Peyer's patch (tissue), 4 donors: Measurements from ENCODE around the gene RAP1A. TPM values are rescaled to one million over a fixed set of nuclear protein-coding genes. Genes with fewer than 3 reads are reported as not detected.
A peak's percentile ranks its signal among the peaks of the same experiment; 100 is the strongest.

Experiments used
- DNase-seq, 3 donors: peaks; one replicate each; pipeline ENCODE4 v3.0.0-alpha.2; 2017 to 2019
- H3K27ac ChIP-seq, 4 donors: fragments of 200-600 bp; sonication (generic); one replicate each; pipeline ENCODE4 v1.5.1; 2016 to 2019
- H3K27me3 ChIP-seq, 2 donors: fragments of 200-600 bp; sonication (generic); one replicate each; pipeline ENCODE4 v1.5.1; 2019
- H3K36me3 ChIP-seq, 3 donors: fragments of 200-600 bp; sonication (generic); one replicate each; pipeline ENCODE4 v1.5.1; 2016 to 2019
- H3K4me1 ChIP-seq, 4 donors: fragments of 200-600 bp; sonication (generic); one replicate each; pipeline ENCODE4 v1.5.1; 2016 to 2019
- H3K4me3 ChIP-seq, 4 donors: fragments of 200-600 bp; sonication (generic); 1 replicate in 3 of 4; 2 replicates in 1 of 4; pipeline ENCODE4 v1.5.1; 2016 to 2019; ENCODE audit warnings: mild to moderate bottlenecking in 1 of 4
- H3K9me3 ChIP-seq, 4 donors: fragments of 200-600 bp; sonication (generic); one replicate each; pipeline ENCODE4 v1.5.1; 2016 to 2019; ENCODE audit warnings: mild to moderate bottlenecking in 1 of 4
- POLR2A ChIP-seq, 2 donors: fragments of 450-650 bp; IDR thresholded peaks; one replicate each; pipeline ENCODE4 v1.5.1; 2017; ENCODE audit warnings: antibody characterized with exemption in 2 of 2, mild to moderate bottlenecking in 2 of 2, moderate library complexity in 2 of 2
- total RNA-seq, 4 donors: library from RNA; depleted of rRNA; stranded (reverse); fragments of >200 nt; gene quantifications; one replicate each; pipeline ENCODE4 v1.1.0, GENCODE V29; 2016
- TF ChIP-seq, protein P1 (sequence below), 6 experiments: fragments of 450-650 bp in 4 of 6; fragments of 200-600 bp in 2 of 6; sonication (generic) in 1 of 6; IDR thresholded peaks; one replicate each; pipeline ENCODE4 v1.5.1; 2017 to 2019; ENCODE audit warnings: antibody characterized with exemption in 6 of 6, mild to moderate bottlenecking in 3 of 6, moderate library complexity in 1 of 6

RAP1A gene
- 10 to 100 TPM; 16.5 to 66.0 (median 46.2) TPM for total RNA-seq

DNA sequence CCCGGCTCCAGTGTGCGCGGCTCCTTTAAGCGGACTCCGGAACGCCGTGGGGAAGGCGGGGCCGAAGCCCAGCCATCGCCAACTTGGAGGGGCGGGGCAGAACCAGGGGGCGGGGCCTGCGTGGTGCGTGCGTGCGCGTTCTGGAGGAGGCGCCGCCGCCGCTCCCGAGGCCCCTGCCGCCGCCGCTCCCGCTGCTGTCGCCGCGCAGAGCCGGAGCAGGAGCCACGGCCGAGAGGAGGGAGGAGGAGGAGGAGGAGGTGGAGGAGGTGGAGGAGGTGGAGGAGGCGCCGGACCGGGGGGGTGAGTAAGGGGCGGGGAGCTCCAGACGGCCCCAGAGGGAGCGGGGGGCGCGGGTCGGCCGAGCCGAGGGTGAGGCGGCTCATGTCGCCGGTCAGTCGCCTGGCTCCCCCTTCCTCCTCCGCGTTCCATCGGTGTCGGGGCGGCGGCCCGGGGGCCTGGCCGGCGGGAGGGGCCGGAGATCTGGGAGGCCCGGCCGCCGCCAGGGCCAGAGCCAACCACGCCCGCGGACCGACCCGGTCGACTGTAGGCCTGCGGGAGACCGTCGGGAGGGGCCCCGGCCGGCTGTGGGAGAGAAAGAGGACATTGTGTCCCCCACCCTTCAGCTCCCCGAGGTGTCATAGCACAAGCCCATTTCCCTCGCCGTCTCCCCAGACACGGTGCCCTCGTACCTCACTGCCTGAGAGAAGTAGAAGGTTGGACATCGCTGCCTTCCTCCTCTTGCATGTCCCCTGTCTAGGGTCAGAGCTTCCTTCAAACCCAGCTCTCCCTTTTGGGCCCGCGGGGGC is at the start of gene RAP1A:
TSS of gene RAP1A (plus strand) at position 155 of the 806 bp plus-strand sequence. CDS start 71,572 bp downstream, outside the sequence.
- TF ChIP-seq, protein P1, sequence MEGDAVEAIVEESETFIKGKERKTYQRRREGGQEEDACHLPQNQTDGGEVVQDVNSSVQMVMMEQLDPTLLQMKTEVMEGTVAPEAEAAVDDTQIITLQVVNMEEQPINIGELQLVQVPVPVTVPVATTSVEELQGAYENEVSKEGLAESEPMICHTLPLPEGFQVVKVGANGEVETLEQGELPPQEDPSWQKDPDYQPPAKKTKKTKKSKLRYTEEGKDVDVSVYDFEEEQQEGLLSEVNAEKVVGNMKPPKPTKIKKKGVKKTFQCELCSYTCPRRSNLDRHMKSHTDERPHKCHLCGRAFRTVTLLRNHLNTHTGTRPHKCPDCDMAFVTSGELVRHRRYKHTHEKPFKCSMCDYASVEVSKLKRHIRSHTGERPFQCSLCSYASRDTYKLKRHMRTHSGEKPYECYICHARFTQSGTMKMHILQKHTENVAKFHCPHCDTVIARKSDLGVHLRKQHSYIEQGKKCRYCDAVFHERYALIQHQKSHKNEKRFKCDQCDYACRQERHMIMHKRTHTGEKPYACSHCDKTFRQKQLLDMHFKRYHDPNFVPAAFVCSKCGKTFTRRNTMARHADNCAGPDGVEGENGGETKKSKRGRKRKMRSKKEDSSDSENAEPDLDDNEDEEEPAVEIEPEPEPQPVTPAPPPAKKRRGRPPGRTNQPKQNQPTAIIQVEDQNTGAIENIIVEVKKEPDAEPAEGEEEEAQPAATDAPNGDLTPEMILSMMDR (IDR thresholded peaks at IDR 0.05), result peak in 2 of 6 experiments; percentile 2 to 8
- TF ChIP-seq POLR2A (IDR thresholded peaks at IDR 0.05), result peak; percentile 51 to 81
- Histone ChIP-seq H3K27ac (peak within 1 kb of the TSS; percentile 90 to 98 (median 96)), H3K27me3 (no peaks in the 10 kb centered on the region), H3K9me3 (no peaks in the 10 kb centered on the region), H3K4me3 (peak within 1 kb of the TSS; percentile 61 to 94 (median 90)), H3K36me3 (no peaks in the 10 kb centered on the region), H3K4me1 (peaks cover 4 to 43% (median 14%) of the 10 kb centered on the region in 4 donors)
- DNase-seq, result peak; percentile 97 to 99 (median 98)

DNA sequence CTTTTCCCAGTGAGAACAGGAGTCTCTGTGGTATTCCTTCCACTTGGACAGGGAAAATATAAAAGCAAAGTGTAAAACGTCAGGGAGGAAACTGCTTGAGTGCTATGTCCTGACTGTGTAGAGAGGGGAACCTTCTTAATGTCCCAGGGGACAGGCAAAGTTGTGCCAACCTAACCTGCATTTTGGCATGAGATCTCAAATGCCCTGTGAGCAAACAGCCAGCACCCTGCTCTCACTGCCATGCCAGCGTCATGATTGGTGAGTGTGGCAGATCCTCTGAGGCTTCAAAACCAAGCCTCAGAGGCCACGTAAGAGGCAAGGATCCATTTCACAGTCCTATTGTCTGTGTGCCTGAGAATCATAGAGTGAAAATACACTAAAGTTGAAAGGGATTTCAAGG is 49.7 kb upstream of the RAP1A start:
- H3K27ac ChIP-seq, result no peak overlapping the region
- TF ChIP-seq, protein P1 (IDR thresholded peaks at IDR 0.05), result no peak
- TF ChIP-seq POLR2A (IDR thresholded peaks at IDR 0.05), result no peak
- H3K27me3 ChIP-seq, result no peaks in the 10 kb centered on the region
- DNase-seq, result no peak
- H3K36me3 ChIP-seq, result no peaks in the 10 kb centered on the region
- H3K4me3 ChIP-seq, result no peak overlapping the region
- no peaks in the 10 kb centered on the region for H3K9me3 ChIP-seq
- peaks cover 0 to 4% (median 0%) of the 10 kb centered on the region in 4 donors for H3K4me1 ChIP-seq

DNA sequence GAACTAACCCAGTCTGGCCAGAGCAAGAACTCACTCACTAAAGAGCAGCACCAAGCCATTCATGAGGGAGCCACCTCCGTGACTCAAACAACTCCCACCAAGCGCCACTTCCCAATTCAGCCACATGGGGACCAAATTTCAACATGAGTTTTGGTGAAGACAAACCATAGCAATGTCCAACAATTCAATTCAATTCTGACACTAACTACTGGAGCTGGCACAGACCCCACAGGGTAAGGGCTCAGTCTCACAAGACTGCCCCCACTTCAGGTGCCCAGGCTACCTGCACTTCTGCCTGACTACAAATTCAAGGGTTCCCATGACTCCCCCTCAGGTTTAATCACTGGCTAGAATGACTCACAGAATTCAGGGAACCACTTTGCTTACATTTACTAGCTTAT is 48.8 kb upstream of the RAP1A start:
- Histone ChIP-seq H3K27me3 (no peaks in the 10 kb centered on the region), H3K4me1 (peaks cover 0 to 4% (median 0%) of the 10 kb centered on the region in 4 donors), H3K27ac (no peak overlapping the region), H3K9me3 (no peaks in the 10 kb centered on the region), H3K4me3 (no peak overlapping the region), H3K36me3 (no peaks in the 10 kb centered on the region)
- peak in 2 of 3 donors; percentile 47 to 68 for DNase-seq
- TF ChIP-seq POLR2A (IDR thresholded peaks at IDR 0.05), result no peak
- TF ChIP-seq, protein P1 (IDR thresholded peaks at IDR 0.05), result peak in 5 of 6 experiments; percentile 23 to 50 (median 38)

DNA sequence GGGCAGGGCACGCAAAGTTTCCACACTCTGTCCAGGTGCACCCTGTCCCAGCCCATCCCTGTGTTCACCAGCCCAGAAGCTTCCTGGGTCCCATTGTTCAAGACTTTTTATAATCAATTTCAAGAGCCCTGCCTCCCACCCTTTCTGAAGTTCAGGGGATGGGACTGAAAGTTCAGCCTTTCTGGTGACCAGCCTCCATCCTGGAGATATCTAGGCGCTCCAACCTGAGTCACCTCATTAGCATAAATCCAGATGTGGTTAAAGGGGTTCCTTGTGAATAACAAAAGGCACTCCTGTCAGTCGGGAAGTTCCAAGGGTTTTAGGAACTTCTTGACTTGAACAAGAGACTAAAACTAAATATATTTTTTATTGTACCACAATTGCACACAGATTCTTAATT is 48.4 kb upstream of the RAP1A start:
- no peak for DNase-seq
- Histone ChIP-seq H3K27me3 (no peaks in the 10 kb centered on the region), H3K4me1 (peaks cover 0 to 1% (median 0%) of the 10 kb centered on the region in 4 donors), H3K9me3 (no peaks in the 10 kb centered on the region), H3K27ac (no peak overlapping the region), H3K4me3 (no peak overlapping the region), H3K36me3 (no peaks in the 10 kb centered on the region)
- TF ChIP-seq, protein P1 (IDR thresholded peaks at IDR 0.05), result no peak
- no peak for TF ChIP-seq POLR2A (IDR thresholded peaks at IDR 0.05)

DNA sequence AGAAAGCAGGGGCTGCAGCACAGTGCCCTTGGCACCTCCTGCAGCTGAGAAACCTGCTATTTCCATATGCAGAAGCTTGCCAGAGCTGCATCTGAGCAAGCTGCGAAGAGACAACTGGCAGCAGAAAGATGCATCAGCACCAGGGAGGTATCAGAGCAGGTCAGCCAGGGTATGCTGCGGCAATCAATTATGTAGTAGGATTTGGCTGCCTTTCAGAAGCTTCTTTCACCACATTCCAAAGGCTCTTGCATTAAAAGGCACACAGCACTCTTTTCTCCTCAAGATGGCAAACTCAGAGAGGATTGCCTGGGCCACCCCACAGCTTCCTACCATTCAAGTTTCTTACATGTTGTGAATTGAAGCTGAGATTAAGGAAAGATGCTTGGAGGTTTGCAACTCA is 47.6 kb upstream of the RAP1A start:
- Histone ChIP-seq H3K27ac (no peak overlapping the region), H3K4me1 (no peaks in the 10 kb centered on the region), H3K9me3 (no peaks in the 10 kb centered on the region), H3K36me3 (no peaks in the 10 kb centered on the region), H3K4me3 (no peak overlapping the region), H3K27me3 (no peaks in the 10 kb centered on the region)
- TF ChIP-seq POLR2A (IDR thresholded peaks at IDR 0.05), result no peak
- TF ChIP-seq, protein P1 (IDR thresholded peaks at IDR 0.05), result no peak
- DNase-seq, result no peak
